Activated CD8-positive, alpha-beta T cell treated with anti-CD3 and anti-CD28 coated beads, Interleukin-2, amount 10 ng/mL, durations not matched to agents 7 days and 5 days (primary cell): ENCODE data around the gene GPR15. TPM values are rescaled to one million over a fixed set of nuclear protein-coding genes. Genes with fewer than 3 reads are reported as not detected.

Source experiments
- ATAC-seq: fragments of 150-1000 bp; cut with Tn5 transposase; one replicate; pipeline ENCODE4 v1.10.0; 2021; ENCODE audit warnings: moderate library complexity
- CTCF ChIA-PET: fragments of 350-600 bp; sonication (Branson Sonifier 250); formaldehyde crosslinking; loops from one replicate; lab custom pipeline; 2021; ENCODE audit warnings: antibody characterized with exemption; lab: Charles Lee
- POLR2A ChIA-PET: fragments of 350-600 bp; sonication (Branson Sonifier 250); formaldehyde crosslinking; loops from one replicate; lab custom pipeline; 2021; ENCODE audit warnings: antibody characterized with exemption; lab: Charles Lee
- DNase-seq: peaks from one replicate; pipeline ENCODE4 v3.0.0-alpha.2; 2020
- H3K27ac Mint-ChIP-seq: one replicate; pipeline ENCODE4 v1.8.0; 2021; ENCODE audit warnings: mild to moderate bottlenecking, mixed read lengths
- H3K27me3 Mint-ChIP-seq: one replicate; pipeline ENCODE4 v1.8.0; 2021; ENCODE audit warnings: low read depth, mixed read lengths
- H3K36me3 Mint-ChIP-seq: one replicate; pipeline ENCODE4 v1.8.0; 2021; ENCODE audit warnings: low read depth, mixed read lengths
- H3K4me1 Mint-ChIP-seq: one replicate; pipeline ENCODE4 v1.8.0; 2021; ENCODE audit warnings: low read depth, mixed read lengths
- H3K4me3 Mint-ChIP-seq: one replicate; pipeline ENCODE4 v1.8.0; 2021; ENCODE audit warnings: mild to moderate bottlenecking, mixed read lengths
- H3K9me3 Mint-ChIP-seq: one replicate; pipeline ENCODE4 v1.8.0; 2022; ENCODE audit warnings: mixed read lengths; ENCODE audit not compliant: insufficient read depth
- total RNA-seq, 2 experiments: library from RNA; stranded (reverse); gene quantifications; one replicate each; pipeline ENCODE4 v1.2.3, GENCODE V29; 2021

GPR15 gene
- total RNA-seq, 2 experiments from 2014 or later: 18.9 to 19.7 TPM

GRCh38 chr3:98532275-98532637 lies 478 bp downstream of the GPR15 start:
- Mint-ChIP-seq H3K9me3 (no peaks in the 10 kb centered on the region), H3K4me3 (peak overlapping the region; percentile 57), H3K4me1 (peaks cover 59% of the 10 kb centered on the region), H3K36me3 (peaks cover 66% of the 10 kb centered on the region), H3K27me3 (no peaks in the 10 kb centered on the region), H3K27ac (peak overlapping the region; percentile 71)
- ATAC-seq (no peak), DNase-seq (no peak)
- CTCF ChIA-PET: interaction anchor here (1.0 to 2.3 kb wide), 4 partner anchors 14 to 42 kb away, joined by 3 to 9 read pairs (median 8); no protein-coding TSS in a partner anchor
- POLR2A ChIA-PET: interaction anchor here (0.7 to 12.1 kb wide), 10 partner anchors 9 to 405 kb away, joined by 3 to 217 read pairs (median 10); partner anchors contain the start of genes CLDND1 and CPOX

- H3K4me1 Mint-ChIP-seq: peaks cover 57% of the 10 kb centered on the region
- peak overlapping the region; percentile 74 for H3K27ac Mint-ChIP-seq
- ChIA-PET POLR2A (interaction anchor here (0.7 to 12.1 kb wide), 11 partner anchors 8 to 405 kb away, joined by 3 to 217 read pairs (median 9); partner anchors contain the start of genes CLDND1 and CPOX), CTCF (interaction anchor here (1.1 to 2.3 kb wide), 5 partner anchors 7 to 41 kb away, joined by 3 to 9 read pairs (median 7); no protein-coding TSS in a partner anchor)
- peaks cover 63% of the 10 kb centered on the region for H3K36me3 Mint-ChIP-seq
- H3K4me3 Mint-ChIP-seq: peak overlapping the region; percentile 57
- DNase-seq (no peak), ATAC-seq (no peak)
- H3K27me3 Mint-ChIP-seq: no peaks in the 10 kb centered on the region
- H3K9me3 Mint-ChIP-seq: no peaks in the 10 kb centered on the region
Measured at GRCh38 chr3:98532709-98533571, 1.2 kb downstream of the GPR15 start.

DNA sequence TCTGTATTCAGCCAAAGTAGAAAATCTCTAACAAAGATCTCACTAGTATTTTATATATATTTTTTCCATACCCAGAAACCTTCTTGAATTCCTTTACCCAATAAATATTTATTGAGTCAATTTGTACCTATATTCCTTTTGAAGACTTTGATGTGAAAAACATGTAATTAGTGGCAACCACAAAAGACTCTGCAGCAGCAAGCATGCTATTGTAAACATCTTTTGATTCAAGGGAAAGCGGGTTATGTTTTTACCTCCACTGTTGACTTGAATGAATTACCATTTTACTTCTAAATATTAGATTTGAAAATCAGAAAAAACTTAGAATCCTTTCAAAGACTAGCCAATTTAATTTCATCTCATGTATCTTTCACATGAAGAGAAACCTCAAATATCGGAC lies 2.4 kb downstream of the GPR15 start:
- Mint-ChIP-seq H3K4me1 (peaks cover 58% of the 10 kb centered on the region), H3K27me3 (no peaks in the 10 kb centered on the region), H3K9me3 (no peaks in the 10 kb centered on the region), H3K36me3 (peaks cover 60% of the 10 kb centered on the region), H3K4me3 (peak overlapping the region; percentile 57), H3K27ac (no peak overlapping the region)
- DNase-seq (no peak), ATAC-seq (no peak)
- ChIA-PET POLR2A (interaction anchor here (4.5 to 12.1 kb wide), 2 partner anchors 12 to 20 kb away, joined by 54 to 217 read pairs; partner anchors contain the start of gene CLDND1), CTCF (interaction anchor here (1.1 to 2.3 kb wide), 2 partner anchors 9 to 30 kb away, joined by 3 to 5 read pairs; no protein-coding TSS in a partner anchor)

- Mint-ChIP-seq H3K27ac (peak overlapping the region; percentile 63), H3K4me3 (peak overlapping the region; percentile 49), H3K36me3 (peaks cover 58% of the 10 kb centered on the region), H3K4me1 (peaks cover 60% of the 10 kb centered on the region), H3K27me3 (no peaks in the 10 kb centered on the region), H3K9me3 (no peaks in the 10 kb centered on the region)
- ATAC-seq (no peak), DNase-seq (no peak)
- CTCF ChIA-PET: interaction anchor here (1.1 to 2.3 kb wide), 2 partner anchors 9 to 29 kb away, joined by 3 to 5 read pairs; no protein-coding TSS in a partner anchor
- POLR2A ChIA-PET: interaction anchor here (2.8 to 12.1 kb wide), 3 partner anchors 13 to 30 kb away, joined by 18 to 217 read pairs (median 54); partner anchors contain the start of gene CLDND1
Measured at GRCh38 chr3:98534734-98535133, 3.0 kb downstream of the GPR15 start.

DNA sequence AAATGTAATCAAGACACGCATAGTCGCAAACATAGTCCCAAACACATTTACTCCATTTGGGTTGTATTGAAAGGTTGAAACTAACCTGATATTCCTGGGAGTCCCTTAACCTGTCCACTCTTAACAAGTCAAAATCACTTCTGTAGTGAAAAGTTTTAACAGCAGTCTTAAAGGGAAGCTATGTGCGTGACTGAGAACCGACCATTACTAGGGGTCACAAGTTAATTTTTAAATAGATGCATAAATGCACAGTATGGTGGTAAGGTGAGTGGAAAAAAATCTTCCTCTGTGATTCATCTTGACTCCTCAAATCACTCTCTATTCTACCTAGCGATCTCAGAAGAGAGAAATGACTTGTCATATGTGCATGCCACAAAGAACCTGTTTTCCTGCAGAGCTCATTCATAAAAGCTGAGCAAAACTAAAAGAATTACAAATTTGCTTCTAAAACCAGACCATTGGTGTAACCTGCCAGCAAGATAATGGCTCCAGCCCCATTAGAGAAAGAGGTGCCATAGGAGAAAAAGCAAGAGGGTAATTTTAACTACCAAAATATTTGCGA lies 4.8 kb downstream of the GPR15 start:
- Mint-ChIP-seq H3K4me3 (peak overlapping the region; percentile 57), H3K36me3 (peaks cover 54% of the 10 kb centered on the region), H3K4me1 (peaks cover 55% of the 10 kb centered on the region), H3K9me3 (no peaks in the 10 kb centered on the region), H3K27me3 (no peaks in the 10 kb centered on the region), H3K27ac (peak overlapping the region; percentile 80)
- ATAC-seq: peak; percentile 54
- DNase-seq: no peak
- ChIA-PET POLR2A (interaction anchor here (0.7 to 12.1 kb wide), 11 partner anchors 9 to 63 kb away, joined by 3 to 217 read pairs (median 4); partner anchors contain the start of genes CLDND1 and CPOX), CTCF (interaction anchor here (0.6 to 3.6 kb wide), 11 partner anchors 9 to 66 kb away, joined by 3 to 22 read pairs (median 4); partner anchors contain the start of gene CLDND1)

- CTCF ChIA-PET: interaction anchor here (0.9 kb wide), 1 partner anchor 9 kb away, joined by 5 read pairs; no protein-coding TSS in a partner anchor
- ATAC-seq (peak; percentile 61), DNase-seq (peak; percentile 54)
- Mint-ChIP-seq H3K27ac (peak overlapping the region; percentile 79), H3K4me3 (peak overlapping the region; percentile 24), H3K27me3 (no peaks in the 10 kb centered on the region), H3K36me3 (peaks cover 59% of the 10 kb centered on the region), H3K9me3 (peaks cover 5% of the 10 kb centered on the region), H3K4me1 (peaks cover 67% of the 10 kb centered on the region)
- POLR2A ChIA-PET: interaction anchor here (1.0 to 12.1 kb wide), 4 partner anchors 8 to 23 kb away, joined by 3 to 217 read pairs (median 6); partner anchors contain the start of genes CLDND1 and GPR15
Measured at GRCh38 chr3:98540346-98540745, 8.6 kb downstream of the GPR15 start.

DNA sequence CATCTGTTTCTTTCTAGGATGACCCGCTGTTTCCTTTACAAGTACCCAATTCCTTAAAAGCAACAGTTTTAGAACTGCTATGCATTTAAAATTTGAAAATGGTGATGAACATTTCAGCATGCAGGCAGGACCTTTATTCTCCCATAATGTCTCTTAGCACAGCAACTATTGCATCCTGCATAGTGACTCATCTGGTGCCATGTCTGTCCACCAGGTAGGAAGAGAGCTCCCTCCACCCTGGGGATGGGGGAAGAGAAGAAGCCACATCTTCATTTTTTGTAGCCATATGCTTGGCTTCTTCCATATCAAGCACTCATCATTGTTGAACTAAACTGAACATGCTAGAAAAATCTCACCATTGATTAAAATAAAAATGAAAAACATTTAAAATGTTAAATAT lies 9.9 kb downstream of the GPR15 start:
- Mint-ChIP-seq H3K27me3 (no peaks in the 10 kb centered on the region), H3K27ac (peak overlapping the region; percentile 89), H3K4me3 (peak overlapping the region; percentile 34), H3K4me1 (peaks cover 68% of the 10 kb centered on the region), H3K36me3 (peaks cover 60% of the 10 kb centered on the region), H3K9me3 (peaks cover 5% of the 10 kb centered on the region)
- POLR2A ChIA-PET: interaction anchor here (1.0 to 12.1 kb wide), 5 partner anchors 9 to 32 kb away, joined by 3 to 217 read pairs (median 6); partner anchors contain the start of genes CLDND1 and GPR15
- ATAC-seq (no peak), DNase-seq (no peak)
- CTCF ChIA-PET: interaction anchor here (0.7 to 1.6 kb wide), 6 partner anchors 11 to 59 kb away, joined by 3 to 4 read pairs (median 3); no protein-coding TSS in a partner anchor

- Mint-ChIP-seq H3K4me3 (no peak overlapping the region), H3K36me3 (peaks cover 55% of the 10 kb centered on the region), H3K27me3 (no peaks in the 10 kb centered on the region), H3K27ac (peak overlapping the region; percentile 66), H3K9me3 (peaks cover 5% of the 10 kb centered on the region), H3K4me1 (peaks cover 63% of the 10 kb centered on the region)
- no peak for ATAC-seq
- ChIA-PET POLR2A (interaction anchor here (1.1 to 12.1 kb wide), 3 partner anchors 11 to 19 kb away, joined by 6 to 217 read pairs (median 11); partner anchors contain the start of gene CLDND1), CTCF (interaction anchor here (0.9 to 1.6 kb wide), 3 partner anchors 13 to 58 kb away, joined by 3 to 4 read pairs (median 3); no protein-coding TSS in a partner anchor)
- no peak for DNase-seq
Measured at GRCh38 chr3:98542623-98543022, 10.8 kb downstream of the GPR15 start.

GRCh38 chr3:98545940-98546339 lies 14.2 kb downstream of the GPR15 start:
- H3K27me3 Mint-ChIP-seq: no peaks in the 10 kb centered on the region
- H3K27ac Mint-ChIP-seq: peak overlapping the region; percentile 88
- ATAC-seq (peak; percentile 78), DNase-seq (no peak)
- ChIA-PET POLR2A (interaction anchor here (0.7 to 3.0 kb wide), 7 partner anchors 9 to 56 kb away, joined by 3 to 18 read pairs (median 9); partner anchors contain the start of genes CLDND1, CPOX and GPR15), CTCF (interaction anchor here (0.9 to 2.4 kb wide), 8 partner anchors 10 to 506 kb away, joined by 3 to 21 read pairs (median 4); partner anchors contain the start of gene GPR15)
- H3K4me3 Mint-ChIP-seq: peak overlapping the region; percentile 66
- H3K9me3 Mint-ChIP-seq: peaks cover 7% of the 10 kb centered on the region
- peaks cover 76% of the 10 kb centered on the region for H3K4me1 Mint-ChIP-seq
- peaks cover 70% of the 10 kb centered on the region for H3K36me3 Mint-ChIP-seq

DNA sequence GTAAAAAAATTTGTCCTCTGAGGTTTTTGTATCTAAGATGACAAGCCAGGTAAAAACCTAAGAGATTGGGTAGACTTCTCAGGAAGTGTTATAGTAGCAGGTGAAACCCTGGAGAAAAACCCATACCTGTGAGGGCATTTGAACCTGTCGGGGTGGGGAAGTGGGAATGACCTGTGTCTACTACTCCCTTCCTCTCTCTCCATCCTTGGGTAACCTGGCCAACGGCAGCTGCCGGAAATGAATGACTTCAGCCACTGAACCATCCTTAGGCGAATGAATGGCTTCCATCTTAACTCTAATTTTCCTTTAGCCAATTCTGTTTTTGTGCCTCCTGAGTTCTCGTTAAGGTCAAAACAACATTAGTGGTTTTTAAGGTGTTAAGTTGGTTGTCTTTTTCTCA lies 16.8 kb downstream of the GPR15 start:
- ChIA-PET POLR2A (interaction anchor here (1.5 to 11.8 kb wide), 2 partner anchors 11 to 26 kb away, joined by 4 to 217 read pairs; partner anchors contain the start of genes CLDND1 and GPR15), CTCF (interaction anchor here (2.0 to 2.4 kb wide), 2 partner anchors 8 to 16 kb away, joined by 5 to 9 read pairs; no protein-coding TSS in a partner anchor)
- peaks cover 74% of the 10 kb centered on the region for H3K36me3 Mint-ChIP-seq
- no peak for ATAC-seq
- H3K4me1 Mint-ChIP-seq: peaks cover 79% of the 10 kb centered on the region
- no peak overlapping the region for H3K27ac Mint-ChIP-seq
- no peaks in the 10 kb centered on the region for H3K27me3 Mint-ChIP-seq
- no peak overlapping the region for H3K4me3 Mint-ChIP-seq
- DNase-seq: no peak
- peaks cover 9% of the 10 kb centered on the region for H3K9me3 Mint-ChIP-seq
